ENCODE measurements around the gene ARHGAP24. TPM values are rescaled to one million over a fixed set of nuclear protein-coding genes. Genes with fewer than 3 reads are reported as not detected.

ARHGAP24 gene
- polyA plus RNA-seq, 1 of the 3 experiments (the other 2 are of a cell fraction): 1.4 TPM

- no peaks in the 10 kb centered on the region for H3K36me3 ChIP-seq (replicated peaks in 1 of 2; ENCODE audit: control insufficient read depth in 1 of 2, insufficient read depth in 2 of 2, low read length in 1 of 2)
- ChIA-PET POLR2A (no interaction called here), CTCF (no interaction called here)
- WGBS (ENCODE audit: low lambda C conversion rate): 95% methylated on average over 3 of the region's 3 CpGs
- no peak overlapping the region for H3K4me3 ChIP-seq (ENCODE audit: low read depth in 2 of 2, low read length in 1 of 2)
- no peaks in the 10 kb centered on the region for H3F3A ChIP-seq (replicated peaks; ENCODE audit: insufficient read depth)
- H4K20me1 ChIP-seq (ENCODE audit: insufficient read depth): no peaks in the 10 kb centered on the region
- no peak overlapping the region for H3K4me2 ChIP-seq
- no peak overlapping the region for H3K27ac ChIP-seq (ENCODE audit: low read depth in 2 of 2, low read length in 1 of 2)
- H2AFZ ChIP-seq (ENCODE audit: low read depth): no peak overlapping the region
- H3K9me2 ChIP-seq: no peaks in the 10 kb centered on the region
- TF ChIP-seq YY1 (IDR thresholded peaks at IDR 0.05; ENCODE audit: low read depth) (no peak), FOXM1 (IDR thresholded peaks at IDR 0.05; ENCODE audit: low read depth) (no peak), GABPA (IDR thresholded peaks at IDR 0.05; ENCODE audit: low read depth) (no peak), TEAD4 (IDR thresholded peaks at IDR 0.05; ENCODE audit: borderline replicate concordance, insufficient read depth) (no peak), RCOR1 (IDR thresholded peaks at IDR 0.05; ENCODE audit: low read length) (no peak), CHD2 (IDR thresholded peaks at IDR 0.05; ENCODE audit: low read length, partially characterized antibody) (no peak), FOXJ3 (CRISPR knock-in tag; IDR thresholded peaks at IDR 0.05) (no peak), FOSL2 (IDR thresholded peaks at IDR 0.05; ENCODE audit: borderline replicate concordance, low read depth) (no peak)
- TF ChIP-seq, protein P1, sequence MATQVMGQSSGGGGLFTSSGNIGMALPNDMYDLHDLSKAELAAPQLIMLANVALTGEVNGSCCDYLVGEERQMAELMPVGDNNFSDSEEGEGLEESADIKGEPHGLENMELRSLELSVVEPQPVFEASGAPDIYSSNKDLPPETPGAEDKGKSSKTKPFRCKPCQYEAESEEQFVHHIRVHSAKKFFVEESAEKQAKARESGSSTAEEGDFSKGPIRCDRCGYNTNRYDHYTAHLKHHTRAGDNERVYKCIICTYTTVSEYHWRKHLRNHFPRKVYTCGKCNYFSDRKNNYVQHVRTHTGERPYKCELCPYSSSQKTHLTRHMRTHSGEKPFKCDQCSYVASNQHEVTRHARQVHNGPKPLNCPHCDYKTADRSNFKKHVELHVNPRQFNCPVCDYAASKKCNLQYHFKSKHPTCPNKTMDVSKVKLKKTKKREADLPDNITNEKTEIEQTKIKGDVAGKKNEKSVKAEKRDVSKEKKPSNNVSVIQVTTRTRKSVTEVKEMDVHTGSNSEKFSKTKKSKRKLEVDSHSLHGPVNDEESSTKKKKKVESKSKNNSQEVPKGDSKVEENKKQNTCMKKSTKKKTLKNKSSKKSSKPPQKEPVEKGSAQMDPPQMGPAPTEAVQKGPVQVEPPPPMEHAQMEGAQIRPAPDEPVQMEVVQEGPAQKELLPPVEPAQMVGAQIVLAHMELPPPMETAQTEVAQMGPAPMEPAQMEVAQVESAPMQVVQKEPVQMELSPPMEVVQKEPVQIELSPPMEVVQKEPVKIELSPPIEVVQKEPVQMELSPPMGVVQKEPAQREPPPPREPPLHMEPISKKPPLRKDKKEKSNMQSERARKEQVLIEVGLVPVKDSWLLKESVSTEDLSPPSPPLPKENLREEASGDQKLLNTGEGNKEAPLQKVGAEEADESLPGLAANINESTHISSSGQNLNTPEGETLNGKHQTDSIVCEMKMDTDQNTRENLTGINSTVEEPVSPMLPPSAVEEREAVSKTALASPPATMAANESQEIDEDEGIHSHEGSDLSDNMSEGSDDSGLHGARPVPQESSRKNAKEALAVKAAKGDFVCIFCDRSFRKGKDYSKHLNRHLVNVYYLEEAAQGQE (IDR thresholded peaks at IDR 0.05; ENCODE audit: low read depth, low read length): no peak
- H3K4me1 ChIP-seq (ENCODE audit: control insufficient read depth in 1 of 2, insufficient read depth in 2 of 2, low read depth in 1 of 2, low read length in 1 of 2): no peaks in the 10 kb centered on the region
- H3K9ac ChIP-seq: no peak overlapping the region
- no peaks in the 10 kb centered on the region for H3K79me2 ChIP-seq (ENCODE audit: insufficient read depth)
- H3K9me3 ChIP-seq: no peaks in the 10 kb centered on the region
- DNase-seq: no peak
- H3K27me3 ChIP-seq (ENCODE audit: insufficient read depth): no peaks in the 10 kb centered on the region
Observed at GRCh38 chr4:85617202-85617601, 142.3 kb downstream of the ARHGAP24 start.

- Histone ChIP-seq H3K79me2 (ENCODE audit: insufficient read depth) (no peaks in the 10 kb centered on the region), H3F3A (replicated peaks; ENCODE audit: insufficient read depth) (no peaks in the 10 kb centered on the region), H3K9ac (no peak overlapping the region), H4K20me1 (ENCODE audit: insufficient read depth) (no peaks in the 10 kb centered on the region), H3K4me1 (ENCODE audit: control insufficient read depth in 1 of 2, insufficient read depth in 2 of 2, low read depth in 1 of 2, low read length in 1 of 2) (no peaks in the 10 kb centered on the region; a peak in 1 of 4 replicates), H3K27ac (ENCODE audit: low read depth in 2 of 2, low read length in 1 of 2) (no peak overlapping the region), H2AFZ (ENCODE audit: low read depth) (no peak overlapping the region), H3K27me3 (ENCODE audit: insufficient read depth) (no peaks in the 10 kb centered on the region), H3K9me2 (no peaks in the 10 kb centered on the region), H3K4me3 (ENCODE audit: low read depth in 2 of 2, low read length in 1 of 2) (no peak overlapping the region), H3K9me3 (no peaks in the 10 kb centered on the region), H3K4me2 (no peak overlapping the region), H3K36me3 (replicated peaks in 1 of 2; ENCODE audit: control insufficient read depth in 1 of 2, insufficient read depth in 2 of 2, low read length in 1 of 2) (no peaks in the 10 kb centered on the region)
- ChIA-PET CTCF (no interaction called here), POLR2A (no interaction called here)
- no peak for TF ChIP-seq GATA2 (CRISPR knock-in tag; IDR thresholded peaks at IDR 0.05)
- no peak for TF ChIP-seq MAX (IDR thresholded peaks at IDR 0.05; ENCODE audit: low read depth)
- TF ChIP-seq IRF3 (IDR thresholded peaks at IDR 0.05; ENCODE audit: low read depth, low read length): no peak
- TF ChIP-seq SIN3A (IDR thresholded peaks at IDR 0.05; ENCODE audit: borderline replicate concordance, low read depth, low read length): no peak
- no peak for TF ChIP-seq TCF12 (IDR thresholded peaks at IDR 0.05)
- TF ChIP-seq USF2 (IDR thresholded peaks at IDR 0.05; ENCODE audit: borderline replicate concordance, low read depth, low read length): no peak
- TF ChIP-seq TAF1 (IDR thresholded peaks at IDR 0.05; ENCODE audit: borderline replicate concordance, low read depth, low read length): no peak
- DNase-seq: no peak
Observed at GRCh38 chr4:85632981-85633380, 158.0 kb downstream of the ARHGAP24 start.

Data from SK-N-SH (cell line).